DMS79 treated with DMSO at 0.1 percent for 48 hours (cell line): ENCODE measurements around the gene NDUFS6.
A peak's percentile ranks its signal among the peaks of the same experiment; 100 is the strongest.
"Not testable (repeated sequence)": the region's sequence is repeated elsewhere in the genome, so short reads cannot be mapped to it uniquely, and the experiment has no call there.

Experiments
- DNase-seq: peaks from one replicate; lab custom pipeline; 2025; lab: John Stamatoyannopoulos, UW

The NDUFS6 gene

GRCh38 chr5:1798589-1798988 lies 2.6 kb upstream of the NDUFS6 start:
- not testable (repeated sequence) for DNase-seq

- no peak for DNase-seq
Measured at GRCh38 chr5:1799110-1799601, 2.1 kb upstream of the NDUFS6 start.

- peak; percentile 55 for DNase-seq
Measured at GRCh38 chr5:1799602-1800471, 1.4 kb upstream of the NDUFS6 start, which contains the start of gene MRPL36. Gene MRPL36 (minus strand): TSS chr5:1799837. CDS start chr5:1798935, 902 bp downstream.

- DNase-seq: peak; percentile 62
Measured at GRCh38 chr5:1800472-1801221, 560 bp upstream of the NDUFS6 start.

- DNase-seq: peak; percentile 24
Measured at GRCh38 chr5:1801967-1802295, 724 bp downstream of the NDUFS6 start.

- DNase-seq: no peak
Measured at GRCh38 chr5:1803192-1803591, 2.0 kb downstream of the NDUFS6 start.

GRCh38 chr5:1804001-1804690 lies 2.9 kb downstream of the NDUFS6 start:
- no peak for DNase-seq

GRCh38 chr5:1805326-1805725 lies 4.1 kb downstream of the NDUFS6 start:
- DNase-seq: no peak

GRCh38 chr5:1805736-1806135 lies 4.5 kb downstream of the NDUFS6 start:
- DNase-seq: no peak

GRCh38 chr5:1806199-1806598 lies 5.0 kb downstream of the NDUFS6 start:
- no peak for DNase-seq

GRCh38 chr5:1806974-1807373 lies 5.8 kb downstream of the NDUFS6 start:
- DNase-seq: no peak

- DNase-seq: no peak
Measured at GRCh38 chr5:1807451-1808185, 6.4 kb downstream of the NDUFS6 start.

GRCh38 chr5:1808439-1808838 lies 7.2 kb downstream of the NDUFS6 start:
- DNase-seq: no peak

- no peak for DNase-seq
Measured at GRCh38 chr5:1809416-1810035, 8.3 kb downstream of the NDUFS6 start.

- DNase-seq: no peak
Measured at GRCh38 chr5:1810581-1811101, 9.4 kb downstream of the NDUFS6 start.

GRCh38 chr5:1814183-1815020 lies 13.2 kb downstream of the NDUFS6 start:
- no peak for DNase-seq

GRCh38 chr5:1815071-1815786 lies 14.0 kb downstream of the NDUFS6 start:
- DNase-seq: no peak

GRCh38 chr5:1815881-1816292 lies 14.7 kb downstream of the NDUFS6 start:
- no peak for DNase-seq

GRCh38 chr5:1816495-1817089 lies 15.4 kb downstream of the NDUFS6 start:
- not testable (repeated sequence) for DNase-seq
